BLaER1 (cell line): ENCODE data around the gene RGS11.

Source experiments
- H3K27ac ChIP-seq: shearing (Covaris generic); formaldehyde crosslinking; 2 replicates; pipeline ENCODE4 v1.8.1; 2022
- H3K27me3 ChIP-seq: shearing (Covaris generic); formaldehyde crosslinking; 2 replicates; pipeline ENCODE4 v1.8.1; 2022
- H3K36me3 ChIP-seq: shearing (Covaris generic); formaldehyde crosslinking; 2 replicates; pipeline ENCODE4 v1.8.1; 2022
- H3K4me1 ChIP-seq: shearing (Covaris generic); formaldehyde crosslinking; 2 replicates; pipeline ENCODE4 v1.8.1; 2022
- H3K4me2 ChIP-seq: shearing (Covaris generic); formaldehyde crosslinking; 2 replicates; pipeline ENCODE4 v1.8.1; 2022
- H3K4me3 ChIP-seq: shearing (Covaris generic); formaldehyde crosslinking; 2 replicates; pipeline ENCODE4 v1.8.1; 2022
- H3K9ac ChIP-seq: shearing (Covaris generic); formaldehyde crosslinking; 2 replicates; pipeline ENCODE4 v1.8.1; 2022
- H3K9me3 ChIP-seq: shearing (Covaris generic); formaldehyde crosslinking; 2 replicates; pipeline ENCODE4 v1.8.1; 2022
- H4K20me1 ChIP-seq: shearing (Covaris generic); formaldehyde crosslinking; 2 replicates; pipeline ENCODE4 v1.8.1; 2022
- Cebpa-rat ChIP-seq: shearing (Covaris generic); IDR thresholded peaks from 2 replicates; pipeline ENCODE4 v1.8.1; 2022

RGS11 gene

DNA sequence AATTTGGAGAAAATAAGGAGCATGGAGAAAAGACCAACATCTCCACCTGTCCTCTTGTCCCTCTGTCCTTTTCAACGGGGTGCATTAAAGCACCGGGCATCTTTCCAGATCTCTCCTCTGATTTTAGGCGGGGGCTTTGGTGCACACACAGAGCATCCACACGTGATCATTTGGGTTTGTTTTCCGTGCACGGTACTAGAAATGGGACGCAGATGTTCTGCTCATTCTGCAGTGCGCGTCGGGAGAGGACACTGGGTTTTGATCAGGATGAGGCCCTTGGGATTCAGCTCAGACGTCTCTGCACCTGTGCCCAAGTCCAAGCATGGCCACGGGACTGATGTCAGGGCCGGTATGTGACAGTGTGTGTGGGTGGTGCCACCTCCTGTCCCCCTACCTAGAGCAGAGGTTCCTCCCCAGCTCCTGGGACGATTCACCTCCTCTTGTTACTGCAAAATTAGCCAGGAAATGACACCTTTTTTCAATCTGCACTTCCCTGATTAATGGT is 39.1 kb upstream of the RGS11 start:
- Histone ChIP-seq H3K36me3 (peaks cover 81% of the 10 kb centered on the region), H3K9ac (no peak overlapping the region)
- no peak for TF ChIP-seq Cebpa-rat

DNA sequence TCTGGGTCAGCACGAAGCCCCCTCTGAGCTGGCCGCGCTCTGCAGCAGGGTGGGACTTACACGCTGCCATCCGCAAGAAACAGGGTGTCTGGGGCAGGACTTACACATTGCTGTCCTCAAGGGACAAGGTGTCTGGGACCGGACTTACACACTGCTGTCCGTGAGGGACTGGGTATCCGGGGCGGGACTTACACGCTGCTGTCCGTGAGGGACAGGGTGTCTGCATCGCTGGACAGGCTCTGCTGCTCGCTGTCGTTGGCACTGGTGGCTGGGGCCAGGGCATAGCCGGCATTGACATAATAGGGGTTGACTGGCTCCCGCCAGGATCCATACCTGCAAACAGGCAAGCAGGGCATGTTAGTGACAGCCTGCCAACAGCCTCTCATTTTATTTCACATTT is 38.6 kb upstream of the RGS11 start:
- H3K36me3 ChIP-seq: peaks cover 83% of the 10 kb centered on the region
- no peak for TF ChIP-seq Cebpa-rat
- H4K20me1 ChIP-seq: peaks cover 98% of the 10 kb centered on the region
- no peaks in the 10 kb centered on the region for H3K9me3 ChIP-seq
- H3K4me1 ChIP-seq: peaks cover 49% of the 10 kb centered on the region
- H3K4me3 ChIP-seq: no peak overlapping the region
- H3K27ac ChIP-seq: no peak overlapping the region
- H3K9ac ChIP-seq: no peak overlapping the region
- no peaks in the 10 kb centered on the region for H3K27me3 ChIP-seq
- no peak overlapping the region for H3K4me2 ChIP-seq

More for the DNA sequence above, 39.1 kb upstream of the RGS11 start:
- Histone ChIP-seq H4K20me1 (peaks cover 98% of the 10 kb centered on the region), H3K4me2 (no peak overlapping the region), H3K27me3 (no peaks in the 10 kb centered on the region), H3K9me3 (no peaks in the 10 kb centered on the region), H3K27ac (no peak overlapping the region), H3K4me1 (peaks cover 49% of the 10 kb centered on the region), H3K4me3 (no peak overlapping the region)

DNA sequence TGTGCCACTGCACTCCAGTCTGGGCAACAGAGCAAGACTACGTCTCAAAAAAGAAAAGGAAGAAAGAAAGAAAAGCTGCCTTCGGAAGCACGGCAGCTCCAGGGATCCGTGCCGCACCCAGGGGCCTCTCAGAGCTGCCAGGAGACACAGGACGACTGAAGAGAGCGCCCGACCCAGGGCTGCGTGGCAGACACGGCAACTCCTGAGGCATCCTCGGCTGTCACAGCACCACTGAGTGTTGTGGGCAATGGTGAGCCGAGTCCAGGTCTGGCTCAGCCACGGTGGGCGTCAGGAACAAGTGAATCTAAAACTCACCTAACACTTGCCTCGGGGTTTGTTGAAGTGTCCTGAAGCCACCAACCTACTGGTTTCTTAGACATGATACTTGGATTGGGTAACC is 36.0 kb upstream of the RGS11 start:
- Histone ChIP-seq H3K27ac (no peak overlapping the region), H3K36me3 (peaks cover 81% of the 10 kb centered on the region), H3K4me1 (peaks cover 54% of the 10 kb centered on the region), H3K4me3 (no peak overlapping the region), H3K4me2 (no peak overlapping the region), H3K9me3 (no peaks in the 10 kb centered on the region), H3K27me3 (no peaks in the 10 kb centered on the region), H3K9ac (no peak overlapping the region), H4K20me1 (peaks cover 98% of the 10 kb centered on the region)
- no peak for TF ChIP-seq Cebpa-rat

DNA sequence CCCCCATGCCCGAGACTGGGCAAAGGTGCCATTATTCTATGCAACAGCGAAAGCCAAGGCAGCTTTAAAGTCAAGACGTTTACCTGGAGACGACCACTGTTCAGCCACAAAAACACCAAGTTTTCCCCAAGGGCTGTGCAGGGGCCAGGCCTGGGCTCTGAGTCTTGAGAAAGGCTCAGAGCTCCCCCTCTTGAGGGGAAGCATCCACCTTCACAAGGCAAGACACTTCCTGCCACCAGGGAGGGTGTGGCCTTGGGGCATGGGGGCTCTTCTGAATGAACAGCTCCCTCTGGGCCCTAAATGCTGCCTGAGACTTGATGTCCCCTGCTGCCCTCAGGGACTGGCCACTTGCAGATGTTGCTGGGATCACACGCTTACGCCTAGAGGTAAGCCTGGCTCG is 33.7 kb upstream of the RGS11 start:
- H3K27ac ChIP-seq: peak overlapping the region; percentile 27; the same call in 1 of the 2 replicates
- H3K36me3 ChIP-seq: peaks cover 92% of the 10 kb centered on the region
- no peaks in the 10 kb centered on the region for H3K27me3 ChIP-seq

DNA sequence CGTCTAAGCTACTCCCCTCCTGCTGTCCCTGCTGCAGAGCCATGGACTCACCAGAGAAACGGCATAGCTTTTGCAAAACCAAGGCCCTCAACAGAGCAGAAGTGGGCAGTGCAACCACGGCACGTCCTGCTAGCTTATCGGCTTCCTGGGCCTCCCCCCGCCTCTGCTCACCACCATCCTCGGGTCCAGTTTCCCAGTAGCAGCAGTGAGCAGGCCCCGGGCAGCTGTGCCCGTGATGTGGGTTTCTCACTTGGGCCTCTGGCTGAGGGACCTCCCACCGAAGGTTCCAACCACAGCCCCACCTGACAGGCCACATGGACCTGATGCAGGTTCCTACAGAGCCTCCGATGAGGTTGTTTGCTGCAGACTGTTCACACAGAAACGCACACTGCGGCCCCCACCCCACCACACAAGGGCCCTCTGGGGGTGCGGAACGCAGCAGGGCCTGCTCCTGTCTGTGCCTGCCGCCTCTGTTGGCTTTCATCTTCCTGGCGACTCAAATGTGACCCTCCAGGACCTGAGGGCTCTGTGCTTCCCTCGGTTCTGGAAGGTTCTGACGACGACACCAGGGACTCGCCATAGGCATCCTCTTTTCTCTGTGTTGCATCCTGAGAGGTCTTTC is 32.1 kb upstream of the RGS11 start:
- no peak for TF ChIP-seq Cebpa-rat
- peaks cover 75% of the 10 kb centered on the region for H4K20me1 ChIP-seq
- H3K27me3 ChIP-seq: no peaks in the 10 kb centered on the region
- H3K4me2 ChIP-seq: peak overlapping the region; percentile 63; the same call in 1 of the 2 replicates
- H3K4me1 ChIP-seq: peaks cover 35% of the 10 kb centered on the region
- H3K9me3 ChIP-seq: no peaks in the 10 kb centered on the region
- peaks cover 92% of the 10 kb centered on the region for H3K36me3 ChIP-seq
- 0 out of 2 replicates have a peak overlapping the region, but pooled peaks have one; percentile 28 for H3K9ac ChIP-seq
- no peak overlapping the region for H3K27ac ChIP-seq
- no peak overlapping the region for H3K4me3 ChIP-seq

More for the DNA sequence above, 33.7 kb upstream of the RGS11 start:
- H3K4me2 ChIP-seq: peak overlapping the region; percentile 63
- H3K9ac ChIP-seq: peak overlapping the region; percentile 48; the same call in 1 of the 2 replicates
- H4K20me1 ChIP-seq: peaks cover 83% of the 10 kb centered on the region
- H3K9me3 ChIP-seq: no peaks in the 10 kb centered on the region
- H3K4me3 ChIP-seq: no peak overlapping the region
- TF ChIP-seq Cebpa-rat: no peak
- peaks cover 35% of the 10 kb centered on the region for H3K4me1 ChIP-seq

DNA sequence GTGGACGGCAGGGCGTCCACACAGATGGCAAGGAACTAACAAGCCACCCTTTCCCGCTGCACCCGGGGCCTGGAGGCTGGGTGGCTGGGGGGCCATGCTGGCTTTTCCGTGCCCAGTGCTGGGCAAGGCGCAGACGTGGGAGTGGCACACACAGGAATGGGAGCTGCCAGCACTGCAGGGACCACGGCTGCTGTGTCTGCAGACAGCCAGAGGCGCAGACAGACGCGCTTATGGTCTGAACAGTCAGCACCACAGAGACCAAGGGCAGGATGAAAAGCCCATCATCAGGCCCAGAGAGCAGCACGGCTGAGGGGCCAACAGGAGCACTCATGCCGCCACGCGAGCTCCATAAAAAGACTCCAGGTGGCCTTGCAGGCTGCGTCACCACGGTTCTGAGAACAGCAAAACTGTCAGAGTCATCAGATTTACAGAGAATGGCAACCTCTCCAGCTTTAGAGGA is 31.2 kb upstream of the RGS11 start:
- H3K27ac ChIP-seq: no peak overlapping the region
- peaks cover 72% of the 10 kb centered on the region for H4K20me1 ChIP-seq
- H3K36me3 ChIP-seq: peaks cover 92% of the 10 kb centered on the region
- H3K4me2 ChIP-seq: no peak overlapping the region
- no peak overlapping the region for H3K4me3 ChIP-seq
- peaks cover 35% of the 10 kb centered on the region for H3K4me1 ChIP-seq
- H3K27me3 ChIP-seq: no peaks in the 10 kb centered on the region
- 0 out of 2 replicates have a peak overlapping the region, but pooled peaks have one; percentile 34 for H3K9ac ChIP-seq
- no peak for TF ChIP-seq Cebpa-rat
- H3K9me3 ChIP-seq: no peaks in the 10 kb centered on the region

DNA sequence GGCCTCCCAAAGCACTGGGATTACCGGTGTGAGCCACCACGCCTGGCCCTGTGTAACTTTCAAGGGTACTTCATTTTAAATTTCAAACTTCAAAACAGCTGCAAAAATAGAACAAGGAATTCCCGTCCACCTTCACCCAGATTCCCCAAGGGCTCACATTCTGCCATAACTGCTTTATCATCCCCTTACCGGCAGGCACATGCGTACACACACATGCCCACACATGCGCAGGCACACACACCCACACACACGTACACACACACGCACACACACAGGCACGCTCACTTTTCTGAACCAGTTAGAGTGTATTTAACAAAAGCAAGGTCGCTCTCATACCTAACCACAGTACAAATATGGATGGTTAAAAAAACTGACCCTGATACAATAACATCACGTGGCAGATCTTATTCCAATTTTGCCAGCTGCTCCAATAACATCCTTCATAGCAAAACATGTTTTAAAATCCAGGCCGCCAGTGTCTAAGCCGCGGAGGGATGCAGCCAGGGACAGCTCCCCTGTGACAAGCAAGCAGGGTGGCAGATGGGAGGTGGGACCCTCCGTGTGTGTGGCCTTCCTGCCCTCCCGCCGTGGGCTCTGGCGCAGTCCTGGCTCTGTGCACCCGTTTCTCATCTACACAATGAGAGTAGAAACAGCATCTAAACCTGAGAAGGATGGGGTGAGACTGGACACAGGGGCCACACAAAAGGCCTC is 30.3 kb upstream of the RGS11 start:
- Histone ChIP-seq H3K9me3 (no peaks in the 10 kb centered on the region), H3K27me3 (no peaks in the 10 kb centered on the region), H4K20me1 (peaks cover 73% of the 10 kb centered on the region), H3K27ac (peak overlapping the region; percentile 28; the same call in 1 of the 2 replicates), H3K36me3 (peaks cover 91% of the 10 kb centered on the region), H3K9ac (0 out of 2 replicates have a peak overlapping the region, but pooled peaks have one; percentile 34), H3K4me3 (no peak overlapping the region), H3K4me1 (peaks cover 35% of the 10 kb centered on the region), H3K4me2 (no peak overlapping the region)
- no peak for TF ChIP-seq Cebpa-rat

DNA sequence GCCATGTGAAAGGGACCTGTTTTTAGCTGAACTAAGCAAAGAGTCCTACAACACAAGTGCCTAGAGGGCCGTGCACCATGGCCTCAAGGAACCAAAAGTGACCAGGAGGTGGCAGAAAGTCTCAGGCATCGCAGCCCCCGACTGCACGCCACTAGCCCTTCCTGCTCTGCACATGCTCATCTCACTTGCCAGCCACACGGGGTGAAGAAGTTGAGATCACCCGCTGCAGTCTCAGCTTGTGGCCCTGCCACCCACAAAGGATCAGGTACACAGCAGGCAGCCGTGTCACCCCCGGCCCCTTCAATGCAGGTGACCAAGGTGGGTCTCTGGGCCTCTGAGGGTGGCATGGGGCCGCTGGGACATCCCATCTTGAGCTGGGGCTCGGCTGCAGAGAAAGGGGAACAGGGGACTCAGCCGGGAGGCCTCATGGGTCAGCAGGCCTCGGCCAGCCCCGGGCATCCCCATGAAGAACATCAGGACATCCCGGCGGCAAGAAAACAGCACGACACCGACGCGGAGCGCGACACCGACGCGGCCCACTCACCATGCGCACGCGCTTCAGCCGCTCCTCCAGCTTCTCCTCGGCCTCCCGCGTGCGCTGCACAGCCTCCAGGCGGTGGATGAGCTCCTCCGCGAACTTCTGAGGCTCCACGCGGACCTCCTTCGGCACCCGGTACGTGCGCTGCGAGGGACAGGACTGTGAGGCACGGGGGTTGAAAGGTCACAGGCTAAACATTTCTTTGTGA is 28.2 kb upstream of the RGS11 start:
- Histone ChIP-seq H4K20me1 (peaks cover 62% of the 10 kb centered on the region), H3K9me3 (no peaks in the 10 kb centered on the region), H3K9ac (no peak overlapping the region), H3K36me3 (peaks cover 88% of the 10 kb centered on the region), H3K4me1 (peaks cover 17% of the 10 kb centered on the region), H3K4me3 (no peak overlapping the region), H3K27ac (no peak overlapping the region), H3K27me3 (no peaks in the 10 kb centered on the region), H3K4me2 (no peak overlapping the region)
- TF ChIP-seq Cebpa-rat: no peak

DNA sequence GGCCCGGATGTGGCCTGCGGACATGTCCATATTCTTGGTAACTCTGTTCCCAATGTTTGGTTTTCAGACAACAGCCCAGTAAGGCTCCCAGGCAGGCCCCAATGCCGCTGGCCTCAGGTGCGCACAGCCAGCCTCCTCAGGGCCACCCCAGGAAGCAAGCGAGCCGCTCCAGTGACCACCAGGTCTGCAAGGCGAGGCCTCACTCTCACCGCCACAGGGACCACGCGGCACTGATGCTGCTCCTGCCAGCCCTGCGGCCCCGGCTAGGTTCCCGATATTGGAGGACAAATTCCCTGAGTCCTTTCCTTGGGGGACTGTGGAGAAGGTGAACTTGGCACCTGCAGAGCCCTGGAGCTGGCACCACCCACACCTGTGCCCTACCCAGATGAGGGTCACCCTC is 26.2 kb upstream of the RGS11 start:
- H4K20me1 ChIP-seq: peaks cover 62% of the 10 kb centered on the region
- H3K27me3 ChIP-seq: no peaks in the 10 kb centered on the region
- peaks cover 15% of the 10 kb centered on the region for H3K4me1 ChIP-seq
- no peak overlapping the region for H3K27ac ChIP-seq
- no peak for TF ChIP-seq Cebpa-rat
- no peak overlapping the region for H3K4me3 ChIP-seq
- no peak overlapping the region for H3K4me2 ChIP-seq
- H3K9me3 ChIP-seq: no peaks in the 10 kb centered on the region
- H3K36me3 ChIP-seq: peaks cover 85% of the 10 kb centered on the region
- H3K9ac ChIP-seq: no peak overlapping the region
